ENCODE measurements around the gene C11orf52.

DNA sequence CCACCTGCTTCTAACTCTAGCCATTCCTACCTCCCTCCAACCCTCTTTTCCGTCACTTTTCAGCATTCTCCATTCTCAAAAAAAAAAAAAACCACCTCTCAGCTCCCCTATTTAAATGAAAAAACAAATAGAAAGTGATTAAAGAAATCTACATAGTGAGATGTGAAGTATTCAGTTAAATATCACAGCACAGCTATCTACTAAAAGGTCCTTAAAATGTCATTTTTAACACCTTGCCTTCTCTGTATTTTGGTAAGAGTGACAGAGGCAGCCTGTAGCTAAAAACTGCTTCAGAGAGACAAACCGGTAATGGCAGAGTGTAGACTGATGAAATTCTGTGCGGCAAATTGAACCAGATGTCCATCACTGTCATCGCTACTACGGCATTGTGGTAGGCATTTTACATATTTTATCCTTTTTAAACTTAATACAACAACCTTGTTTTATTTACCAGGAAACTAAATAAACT lies 47.0 kb upstream of the C11orf52 start:
- TF ChIP-seq, protein P1, sequence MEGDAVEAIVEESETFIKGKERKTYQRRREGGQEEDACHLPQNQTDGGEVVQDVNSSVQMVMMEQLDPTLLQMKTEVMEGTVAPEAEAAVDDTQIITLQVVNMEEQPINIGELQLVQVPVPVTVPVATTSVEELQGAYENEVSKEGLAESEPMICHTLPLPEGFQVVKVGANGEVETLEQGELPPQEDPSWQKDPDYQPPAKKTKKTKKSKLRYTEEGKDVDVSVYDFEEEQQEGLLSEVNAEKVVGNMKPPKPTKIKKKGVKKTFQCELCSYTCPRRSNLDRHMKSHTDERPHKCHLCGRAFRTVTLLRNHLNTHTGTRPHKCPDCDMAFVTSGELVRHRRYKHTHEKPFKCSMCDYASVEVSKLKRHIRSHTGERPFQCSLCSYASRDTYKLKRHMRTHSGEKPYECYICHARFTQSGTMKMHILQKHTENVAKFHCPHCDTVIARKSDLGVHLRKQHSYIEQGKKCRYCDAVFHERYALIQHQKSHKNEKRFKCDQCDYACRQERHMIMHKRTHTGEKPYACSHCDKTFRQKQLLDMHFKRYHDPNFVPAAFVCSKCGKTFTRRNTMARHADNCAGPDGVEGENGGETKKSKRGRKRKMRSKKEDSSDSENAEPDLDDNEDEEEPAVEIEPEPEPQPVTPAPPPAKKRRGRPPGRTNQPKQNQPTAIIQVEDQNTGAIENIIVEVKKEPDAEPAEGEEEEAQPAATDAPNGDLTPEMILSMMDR (conservative IDR thresholded peaks at IDR 0.05 in 1 of 2, IDR thresholded peaks at IDR 0.05 in 1 of 2; ENCODE audit: extremely low read depth in 1 of 2, insufficient read depth in 1 of 2, low read depth in 1 of 2, low read length in 2 of 2): no peak
- TF ChIP-seq EZH2 (IDR thresholded peaks at IDR 0.05; ENCODE audit: borderline replicate concordance, low read length): no peak

All from mammary epithelial cell (primary cell).